Nucleus accumbens (tissue), 56 donors: ENCODE data around the gene ZNF701.
"Not testable (repeated sequence)": the region's sequence is repeated elsewhere in the genome, so short reads cannot be mapped to it uniquely, and the experiment has no call there.

Experiments used
- DNase-seq, 56 donors: peaks; one replicate each; lab custom pipeline; 2025; lab: John Stamatoyannopoulos, UW

The ZNF701 gene

GRCh38 chr19:52561611-52562010 lies 8.5 kb upstream of the ZNF701 start:
- not testable (repeated sequence) for DNase-seq

DNA sequence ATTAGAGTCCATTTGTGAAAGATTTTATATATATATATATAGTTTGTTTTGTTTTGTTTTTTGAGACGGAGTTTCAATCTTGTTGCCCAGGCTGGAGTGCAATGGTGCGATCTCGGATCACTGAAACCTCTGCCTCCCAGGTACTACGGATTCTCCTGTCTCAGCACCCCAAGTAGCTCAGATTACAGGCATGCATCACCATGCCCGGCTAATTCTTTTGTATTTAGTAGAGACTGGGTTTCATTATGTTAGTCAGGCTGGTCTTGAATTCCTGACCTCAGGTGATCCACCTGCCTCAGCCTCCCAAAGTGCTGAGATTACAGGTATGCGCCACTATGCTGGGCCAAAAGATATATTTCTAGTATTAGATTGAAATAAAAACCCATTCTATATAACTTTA lies 4.0 kb upstream of the ZNF701 start:
- no peak for DNase-seq

GRCh38 chr19:52566588-52566987 lies 3.5 kb upstream of the ZNF701 start:
- no peak for DNase-seq

- DNase-seq: no peak
Measured at GRCh38 chr19:52567921-52568320, 2.2 kb upstream of the ZNF701 start.

GRCh38 chr19:52569638-52569999 lies 468 bp upstream of the ZNF701 start:
- DNase-seq: peak in 8 of 56 donors; percentile 29 to 81 (median 40)

DNA sequence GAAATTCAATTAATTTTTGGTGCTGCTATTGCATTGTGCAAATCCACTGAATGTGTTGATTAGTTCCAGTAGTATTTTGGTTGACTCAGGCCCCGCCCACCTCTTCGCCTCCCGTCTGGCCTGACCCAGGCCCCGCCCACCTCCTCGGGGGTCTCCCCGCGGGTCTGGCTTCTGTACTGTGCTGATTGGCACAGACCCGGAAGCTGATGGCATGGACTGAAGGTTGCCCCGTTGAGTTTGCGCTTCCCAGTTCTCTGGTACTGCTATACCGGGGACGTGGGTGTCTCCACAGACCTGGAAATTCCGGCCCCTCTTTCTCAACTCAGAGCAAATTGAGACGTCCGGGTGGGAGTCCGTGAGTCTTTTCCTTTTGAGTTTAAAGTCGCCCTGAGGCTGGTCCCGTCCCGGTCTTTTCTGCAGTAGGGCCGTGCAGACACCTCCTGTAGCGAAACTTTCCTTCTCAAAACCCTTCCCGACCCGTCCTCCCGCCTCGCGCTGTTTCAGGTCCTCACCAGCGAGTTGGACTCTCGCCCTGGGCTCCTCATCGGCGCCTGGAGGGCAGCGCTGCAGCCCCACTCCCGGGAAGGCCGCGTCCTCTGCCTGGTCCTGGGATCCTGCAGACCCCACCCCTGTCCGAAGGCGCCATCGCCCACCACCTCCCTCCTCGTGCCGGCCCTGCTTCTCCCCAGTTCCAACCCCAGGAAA lies 14.8 kb downstream of the ZNF701 start:
- peak in 1 of 56 donors; percentile 3 for DNase-seq

DNA sequence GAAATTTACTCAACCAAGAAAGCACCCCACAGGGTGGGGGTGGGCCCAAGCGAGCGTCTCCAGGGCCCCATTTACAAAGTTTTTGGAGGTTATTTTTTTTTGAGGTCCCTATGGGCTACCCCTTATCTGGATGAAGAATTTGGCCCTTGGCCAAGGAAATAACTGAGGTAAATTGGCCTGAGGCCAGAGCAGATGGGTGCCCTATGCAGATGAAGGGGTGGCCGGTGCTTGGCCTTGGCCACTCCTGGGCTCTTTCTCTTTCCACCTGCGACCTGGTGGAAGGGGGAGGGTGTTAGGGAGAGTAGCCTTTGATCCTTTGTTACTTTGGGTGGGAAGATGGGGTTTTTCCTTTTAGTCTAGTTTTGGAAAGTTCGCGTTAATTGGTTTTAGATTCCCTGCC lies 15.5 kb downstream of the ZNF701 start:
- no peak for DNase-seq

DNA sequence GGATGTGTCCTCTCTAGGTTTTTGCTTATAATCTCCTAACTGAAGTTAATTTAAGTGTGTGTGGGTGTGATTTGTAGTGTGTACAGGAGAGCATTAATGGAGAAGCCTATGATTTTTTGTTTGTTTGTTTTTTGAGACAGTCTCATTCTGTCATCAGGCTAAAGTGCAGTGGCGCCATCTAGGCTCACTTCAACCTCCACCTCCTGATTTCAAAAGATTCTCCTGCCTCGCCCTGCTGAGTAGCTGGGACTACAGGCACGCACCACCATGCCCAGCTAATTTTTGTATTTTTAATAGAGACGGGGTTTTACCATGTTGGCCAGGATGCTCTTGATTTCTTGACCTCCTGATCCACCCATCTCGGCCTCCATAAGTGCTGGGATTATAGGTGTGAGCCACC lies 20.6 kb downstream of the ZNF701 start:
- no peak for DNase-seq

GRCh38 chr19:52592301-52592700 lies 22.2 kb downstream of the ZNF701 start:
- no peak for DNase-seq

- DNase-seq: not testable (repeated sequence)
Measured at GRCh38 chr19:52593441-52593840, 23.4 kb downstream of the ZNF701 start.

DNA sequence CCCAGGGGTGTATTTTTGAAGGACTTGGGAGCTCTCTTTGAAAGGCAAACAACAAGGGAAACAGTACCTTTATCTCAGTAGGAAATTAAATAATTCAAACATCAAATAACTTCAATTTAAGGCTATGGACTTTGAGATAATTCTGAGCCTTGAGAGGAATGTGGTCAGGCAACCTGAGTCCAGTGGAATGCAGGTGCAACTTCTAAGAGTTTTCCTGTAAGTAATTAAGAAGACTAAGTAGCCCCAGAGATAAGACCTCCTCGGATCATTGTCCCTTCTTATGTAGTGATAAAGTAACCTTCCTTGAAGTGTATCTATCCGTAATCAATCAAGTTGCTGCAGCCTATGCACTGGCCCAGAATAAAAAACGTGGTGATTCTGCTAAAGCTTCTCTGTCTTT lies 29.2 kb downstream of the ZNF701 start:
- no peak for DNase-seq

DNA sequence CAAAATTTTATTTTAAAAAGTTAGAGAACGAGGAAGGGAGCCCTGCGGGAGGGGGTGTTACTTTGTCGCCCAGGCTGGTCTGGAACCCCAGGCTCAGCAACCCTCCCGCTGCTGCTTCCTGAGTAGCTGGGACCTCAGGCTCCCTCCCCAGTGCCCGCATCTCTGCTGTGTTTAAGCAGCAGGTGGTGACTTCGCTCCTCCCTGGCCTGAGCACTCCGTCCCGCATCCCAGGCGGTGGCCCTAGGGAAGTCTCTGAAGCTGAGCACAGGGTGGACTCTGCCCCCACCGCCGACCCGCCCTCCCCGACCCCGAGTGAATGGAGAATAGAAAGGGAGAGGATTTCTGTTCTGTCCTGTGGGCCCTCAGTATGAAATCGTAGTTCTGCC lies 30.5 kb downstream of the ZNF701 start:
- DNase-seq: peak in 1 of 56 donors; percentile 62

DNA sequence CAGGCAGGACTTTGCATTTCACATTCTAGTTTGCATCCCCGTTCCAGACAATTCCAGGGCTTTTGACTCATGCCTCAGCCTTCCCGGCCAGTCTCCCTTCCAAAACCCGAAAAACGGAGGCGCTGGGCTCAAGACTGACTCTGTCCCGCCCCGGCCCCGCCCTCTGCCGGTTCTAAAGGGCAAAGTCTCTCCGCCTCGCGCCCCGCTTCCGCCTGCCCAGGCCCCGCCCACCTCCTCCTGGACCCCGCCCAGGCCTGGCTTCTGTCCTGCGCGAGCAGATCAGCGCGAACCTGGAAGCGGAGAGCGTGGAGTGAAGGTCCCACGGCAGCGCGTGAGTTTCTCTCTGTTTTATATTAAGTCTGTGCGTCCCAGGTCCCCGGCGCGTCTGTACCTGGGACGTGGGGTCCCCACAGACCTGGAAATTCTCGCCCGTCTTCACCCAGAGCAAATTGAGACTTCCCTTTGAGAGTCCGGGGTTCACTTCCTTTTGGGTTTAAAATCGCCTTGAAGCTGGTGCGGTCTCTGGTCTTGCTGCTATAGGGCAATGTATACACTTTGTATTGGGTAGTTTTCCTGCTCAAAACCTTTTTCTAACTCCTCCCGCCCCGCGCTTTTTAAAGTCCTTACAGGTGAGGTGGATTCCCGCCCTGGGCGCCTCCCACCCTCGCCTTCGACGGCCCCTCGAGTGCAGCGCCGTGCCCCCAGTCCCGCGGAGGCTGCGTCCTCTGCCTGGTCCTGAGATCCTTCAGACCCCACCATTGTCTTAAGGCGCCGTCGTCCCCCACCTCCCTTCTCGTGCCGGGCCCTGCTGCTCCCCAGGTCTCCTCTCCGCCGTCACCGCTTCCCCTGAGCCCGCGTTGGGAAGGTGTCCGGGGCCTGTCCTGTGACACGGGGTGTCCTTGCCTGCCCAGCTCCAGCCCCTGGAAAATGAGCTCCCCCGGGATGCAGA lies 31.2 kb downstream of the ZNF701 start:
- DNase-seq: peak in 55 of 56 donors; percentile 20 to 93 (median 69)

- peak in 8 of 56 donors; percentile 2 to 9 (median 2) for DNase-seq
Measured at GRCh38 chr19:52601974-52602366, 31.9 kb downstream of the ZNF701 start.

DNA sequence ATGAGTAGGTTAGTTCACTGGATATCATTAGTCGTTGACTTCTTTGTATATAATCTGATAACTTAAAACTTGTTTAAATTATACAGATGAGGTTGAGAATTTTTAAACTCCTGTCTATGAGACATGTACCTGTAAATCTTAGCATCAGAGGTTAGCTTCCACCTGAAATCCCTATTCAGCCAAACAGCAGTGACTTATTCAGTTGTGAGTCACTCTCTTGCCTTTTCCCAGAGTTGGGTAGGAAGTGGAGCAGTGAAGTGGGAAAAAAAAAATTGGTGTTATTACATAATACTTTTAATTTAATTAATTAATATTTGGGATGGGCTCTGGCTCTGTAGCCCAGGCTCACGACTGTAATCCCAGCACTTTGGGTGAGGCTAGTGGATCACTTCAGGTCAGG lies 32.9 kb downstream of the ZNF701 start:
- no peak for DNase-seq

DNA sequence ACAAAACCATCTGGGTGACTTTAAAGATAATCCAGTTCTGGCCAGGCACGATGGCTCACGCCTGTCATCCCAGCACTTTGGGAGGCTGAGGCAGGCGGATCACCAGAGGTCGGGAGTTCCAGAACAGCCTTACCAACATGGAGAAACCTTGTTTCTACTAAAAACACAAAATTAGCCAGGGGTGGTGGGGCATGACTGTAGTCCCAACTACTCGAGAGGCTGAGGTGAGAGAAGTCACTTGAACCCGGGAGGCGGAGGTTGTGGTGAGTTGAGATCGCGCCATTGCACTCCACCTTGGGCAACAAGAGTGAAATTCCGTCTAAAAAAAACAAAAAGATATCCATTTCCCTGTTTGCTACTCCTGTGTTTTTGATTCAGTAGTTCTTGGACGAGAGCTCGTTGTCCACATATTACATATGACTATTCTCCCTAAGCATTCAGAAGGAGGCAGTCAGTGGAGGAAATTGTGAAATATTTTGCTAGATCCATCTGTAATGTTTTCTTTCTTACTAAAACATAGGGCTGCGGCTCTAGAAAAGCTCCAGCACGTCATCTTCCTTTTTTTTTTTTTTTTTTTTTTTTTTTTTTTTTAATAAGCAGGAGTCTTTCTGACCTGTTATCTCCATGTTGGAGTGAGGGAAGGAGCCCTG lies 33.6 kb downstream of the ZNF701 start:
- no peak for DNase-seq

DNA sequence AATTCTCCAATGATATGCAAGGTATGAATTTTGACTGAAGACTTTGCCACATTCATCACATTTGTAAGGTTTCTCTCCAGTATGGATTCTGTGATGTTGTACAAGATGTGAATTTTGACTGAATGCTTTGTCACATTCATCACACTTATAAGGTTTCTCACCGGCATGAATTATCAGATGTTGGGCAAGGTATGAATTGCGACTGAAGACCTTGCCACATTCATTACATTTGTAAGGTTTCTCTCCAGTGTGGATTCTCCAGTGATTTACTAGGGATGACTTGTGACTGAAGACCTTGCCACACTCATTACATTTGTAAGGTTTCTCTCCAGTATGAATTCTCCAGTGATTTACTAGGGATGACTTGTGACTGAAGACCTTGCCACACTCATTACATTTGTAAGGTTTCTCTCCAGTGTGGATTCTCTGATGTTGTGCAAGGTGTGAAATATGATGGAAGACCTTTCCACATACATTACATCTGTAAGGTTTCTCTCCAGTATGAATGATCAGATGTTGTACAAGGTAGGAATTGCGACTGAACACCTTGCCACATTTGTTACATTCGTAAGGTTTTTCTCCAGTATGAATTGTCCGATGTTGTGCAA lies 43.3 kb downstream of the ZNF701 start:
- DNase-seq: no peak

DNA sequence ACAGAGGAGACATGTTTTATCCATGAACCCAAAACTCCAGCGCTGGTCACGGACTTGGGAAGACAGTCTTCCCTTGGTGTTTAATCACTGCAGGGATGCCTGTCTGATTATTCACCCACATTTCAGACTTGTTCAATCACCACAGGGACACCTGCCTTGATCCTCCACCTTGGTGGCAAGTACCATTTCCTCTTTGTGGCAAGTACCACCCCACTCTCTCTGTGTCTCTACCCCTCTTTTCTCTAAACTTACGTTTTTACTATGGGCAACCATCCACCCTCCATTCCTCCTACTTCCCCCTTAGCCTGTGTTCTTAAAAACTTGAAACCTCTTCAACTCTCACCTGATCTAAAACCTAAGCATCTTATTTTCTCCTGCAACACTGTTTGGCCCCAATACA lies 51.3 kb downstream of the ZNF701 start:
- DNase-seq: no peak

GRCh38 chr19:52622261-52622660 lies 52.2 kb downstream of the ZNF701 start:
- no peak for DNase-seq

- no peak for DNase-seq
Measured at GRCh38 chr19:52626915-52627314, 56.8 kb downstream of the ZNF701 start.

DNA sequence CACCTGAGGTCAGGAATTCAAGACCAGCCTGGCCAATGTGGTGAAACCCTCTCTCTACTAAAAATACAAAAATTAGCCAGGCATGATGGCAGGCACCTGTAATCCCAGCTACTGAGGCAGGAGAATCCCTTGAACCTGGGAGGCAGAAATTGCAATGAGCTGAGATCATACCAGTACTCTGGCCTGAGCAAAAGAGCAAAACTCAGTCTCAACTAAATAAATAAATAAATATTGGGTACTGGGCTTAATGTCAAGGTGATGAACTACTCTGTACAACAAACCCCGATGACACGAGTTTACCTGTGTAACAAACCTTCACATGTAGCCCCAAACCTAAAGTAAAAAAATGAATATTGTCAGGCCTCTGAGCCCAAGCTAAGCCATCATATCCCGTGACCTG lies 57.4 kb downstream of the ZNF701 start:
- not testable (repeated sequence) for DNase-seq
